Purkinje cell (primary cell): ENCODE data around the gene CUL7. TPM values are rescaled to one million over a fixed set of nuclear protein-coding genes. Genes with fewer than 3 reads are reported as not detected.

ENCODE experiments used
- polyA plus RNA-seq: library from polyadenylated mRNA; unstranded; fragments of >200 nt; fragmentation: Nextera tagmentation; gene quantifications from 2 replicates; pipeline ENCODE4 v1.2.1, GENCODE V29; 2014

CUL7 gene
- polyA plus RNA-seq = 0.74 and 2.5 TPM in 2 replicates

GRCh38 chr6:43053545-43054205 lies at the start of gene CUL7:
CUL7 (minus strand) TSS chr6:43053851; CDS start chr6:43052788, 1,063 bp downstream.

GRCh38 chr6:43075670-43076463 lies 22.2 kb upstream of the CUL7 start, which contains the start of gene PTK7:
PTK7 (plus strand) TSS chr6:43076314; CDS start chr6:43076489, 175 bp downstream.

GRCh38 chr6:43059168-43060033 lies 5.8 kb upstream of the CUL7 start, which contains the start of the genes KLC4 and MRPL2:
KLC4 (plus strand) TSS chr6:43059631; CDS start chr6:43061336, 1,705 bp downstream.
MRPL2 (minus strand) TSS chr6:43059434; CDS start chr6:43059381, 53 bp downstream.

GRCh38 chr6:43021270-43022047 lies 32.2 kb downstream of the CUL7 start, which contains the start of gene RRP36:
RRP36 (plus strand) TSS chr6:43021623; CDS start chr6:43021655, 32 bp downstream.

GRCh38 chr6:43013843-43014433 lies 39.7 kb downstream of the CUL7 start, which contains the start of the genes KLHDC3 and MEA1:
KLHDC3 (plus strand) TSS chr6:43014249; CDS start chr6:43017193, 2,944 bp downstream.
MEA1 (minus strand) TSS chr6:43013946; CDS start chr6:43013813, 133 bp downstream.

Other genes starting within 250 kb of the CUL7 start
- gene RPL7L1, start 174.2 kb downstream of the CUL7 start, polyA plus RNA-seq = 59.4 and 89.5 TPM in 2 replicates
- gene PTCRA, start 137.8 kb downstream of the CUL7 start, polyA plus RNA-seq = not detected in 2 replicates
- gene CNPY3, start 124.4 kb downstream of the CUL7 start, polyA plus RNA-seq = 10.8 and 13.8 TPM in 2 replicates
- gene GNMT, start 93.1 kb downstream of the CUL7 start, polyA plus RNA-seq = 0.85 TPM in 1 of 2 replicates, not detected in the other
- 1.8 and 3.6 TPM in 2 replicates for gene PEX6, start 74.7 kb downstream of the CUL7 start, polyA plus RNA-seq
- 14.2 and 30.0 TPM in 2 replicates for gene PPP2R5D, start 69.3 kb downstream of the CUL7 start, polyA plus RNA-seq
- 163 and 191 TPM in 2 replicates for gene MEA1, start 39.9 kb downstream of the CUL7 start, polyA plus RNA-seq
- 23.8 and 31.7 TPM in 2 replicates for gene KLHDC3, start 39.6 kb downstream of the CUL7 start, polyA plus RNA-seq
- 26.2 and 30.9 TPM in 2 replicates for gene RRP36, start 32.2 kb downstream of the CUL7 start, polyA plus RNA-seq
- gene MRPL2, start 5.6 kb upstream of the CUL7 start, polyA plus RNA-seq = 48.1 and 61.6 TPM in 2 replicates
- 7.8 and 17.5 TPM in 2 replicates for gene KLC4, start 5.8 kb upstream of the CUL7 start, polyA plus RNA-seq
- gene PTK7, start 22.5 kb upstream of the CUL7 start, polyA plus RNA-seq = not detected in 2 replicates
- 0.74 and 0.99 TPM in 2 replicates for gene SRF, start 117.4 kb upstream of the CUL7 start, polyA plus RNA-seq
- gene CUL9, start 128.3 kb upstream of the CUL7 start, polyA plus RNA-seq = 2.7 and 5.5 TPM in 2 replicates
- 8.7 and 9.2 TPM in 2 replicates for gene DNPH1, start 175.6 kb upstream of the CUL7 start, polyA plus RNA-seq
- gene TTBK1, start 189.6 kb upstream of the CUL7 start, polyA plus RNA-seq = 0.62 and 0.66 TPM in 2 replicates
- gene SLC22A7, start 244.4 kb upstream of the CUL7 start, polyA plus RNA-seq = 0.63 TPM in 1 of 2 replicates, not detected in the other